Mammary epithelial cell (primary cell): ENCODE measurements around the gene SRL.

Experiments
- EZH2 ChIP-seq: IDR thresholded peaks from 2 replicates; pipeline ENCODE4 v1.6.1; 2012; ENCODE audit warnings: low read length, inconsistent platforms, borderline replicate concordance
- TF ChIP-seq, protein P1 (sequence below), 2 donors: IDR thresholded peaks in 1 of 2; conservative IDR thresholded peaks in 1 of 2; 2 replicates each; pipeline ENCODE4 v1.5.1; 2011 to 2012; ENCODE audit warnings: inconsistent platforms in 2 of 2, low read length in 2 of 2, mild to moderate bottlenecking in 2 of 2, control low read depth in 1 of 2, low read depth in 1 of 2; ENCODE audit not compliant: insufficient read depth in 1 of 2; ENCODE audit errors: extremely low read depth in 1 of 2

DNA sequence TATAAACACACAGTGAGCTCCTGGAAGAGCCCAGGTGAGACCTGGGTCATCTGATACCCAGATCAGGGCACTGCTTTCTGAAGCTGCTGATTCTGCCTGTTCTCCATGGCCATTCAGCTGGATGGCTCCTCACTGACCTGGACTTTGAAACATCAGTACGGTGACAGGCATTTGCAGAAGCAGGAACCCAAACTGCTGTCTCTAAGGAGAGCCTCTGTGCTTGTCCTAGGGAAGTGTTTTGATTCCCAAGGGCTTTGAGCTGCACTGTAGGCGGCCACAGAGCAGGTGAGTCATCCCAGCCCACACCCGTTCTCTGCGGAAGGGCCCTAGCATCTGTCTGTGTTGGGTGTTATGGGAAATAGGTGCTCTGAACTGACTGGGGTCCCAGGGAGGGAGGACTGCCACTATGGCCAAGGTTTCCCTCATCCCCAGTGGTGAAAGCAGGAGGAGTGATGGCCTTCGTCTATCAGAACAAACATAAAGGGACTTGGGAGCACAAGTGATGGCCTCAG is 64.9 kb downstream of the SRL start:
- TF ChIP-seq, protein P1, sequence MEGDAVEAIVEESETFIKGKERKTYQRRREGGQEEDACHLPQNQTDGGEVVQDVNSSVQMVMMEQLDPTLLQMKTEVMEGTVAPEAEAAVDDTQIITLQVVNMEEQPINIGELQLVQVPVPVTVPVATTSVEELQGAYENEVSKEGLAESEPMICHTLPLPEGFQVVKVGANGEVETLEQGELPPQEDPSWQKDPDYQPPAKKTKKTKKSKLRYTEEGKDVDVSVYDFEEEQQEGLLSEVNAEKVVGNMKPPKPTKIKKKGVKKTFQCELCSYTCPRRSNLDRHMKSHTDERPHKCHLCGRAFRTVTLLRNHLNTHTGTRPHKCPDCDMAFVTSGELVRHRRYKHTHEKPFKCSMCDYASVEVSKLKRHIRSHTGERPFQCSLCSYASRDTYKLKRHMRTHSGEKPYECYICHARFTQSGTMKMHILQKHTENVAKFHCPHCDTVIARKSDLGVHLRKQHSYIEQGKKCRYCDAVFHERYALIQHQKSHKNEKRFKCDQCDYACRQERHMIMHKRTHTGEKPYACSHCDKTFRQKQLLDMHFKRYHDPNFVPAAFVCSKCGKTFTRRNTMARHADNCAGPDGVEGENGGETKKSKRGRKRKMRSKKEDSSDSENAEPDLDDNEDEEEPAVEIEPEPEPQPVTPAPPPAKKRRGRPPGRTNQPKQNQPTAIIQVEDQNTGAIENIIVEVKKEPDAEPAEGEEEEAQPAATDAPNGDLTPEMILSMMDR (conservative IDR thresholded peaks at IDR 0.05 in 1 of 2, IDR thresholded peaks at IDR 0.05 in 1 of 2; ENCODE audit: extremely low read depth in 1 of 2, insufficient read depth in 1 of 2, low read depth in 1 of 2, low read length in 2 of 2) = no peak
- no peak for TF ChIP-seq EZH2
